GM21515 (cell line): ENCODE results near the gene CSE1L.
A peak's percentile ranks its signal among the peaks of the same experiment; 100 is the strongest.
"Not testable (repeated sequence)": the region's sequence is repeated elsewhere in the genome, so short reads cannot be mapped to it uniquely, and the experiment has no call there.

Experiments used
- ATAC-seq: cut with Tn5 transposase; IDR thresholded peaks from one replicate; pipeline ENCODE4 v1.9.1; 2021; ENCODE audit not compliant: unreplicated experiment

Gene CSE1L

GRCh38 chr20:49046087-49046900, at the start of gene CSE1L:
CSE1L (plus strand) TSS chr20:49046312; CDS start chr20:49058464, 12,152 bp downstream.
- peak; percentile 79 for ATAC-seq

GRCh38 chr20:48999890-49000870, 45.9 kb upstream of the CSE1L start:
- ATAC-seq = no peak

- ATAC-seq = no peak
These were observed 44.4 kb upstream of the CSE1L start for GRCh38 chr20:49001741-49002140.

- ATAC-seq = no peak
These were observed 39.6 kb upstream of the CSE1L start for GRCh38 chr20:49006446-49006980.

- no peak for ATAC-seq
These were observed 36.0 kb upstream of the CSE1L start for GRCh38 chr20:49009899-49010631.

- ATAC-seq = no peak
These were observed 21.9 kb upstream of the CSE1L start for GRCh38 chr20:49024220-49024619.

GRCh38 chr20:49028177-49028576, 17.9 kb upstream of the CSE1L start:
- ATAC-seq = not testable (repeated sequence)

- ATAC-seq = no peak
These were observed 17.4 kb upstream of the CSE1L start for GRCh38 chr20:49028684-49029083.

GRCh38 chr20:49029203-49029602, 16.9 kb upstream of the CSE1L start:
- no peak for ATAC-seq

GRCh38 chr20:49030954-49031619, 15.0 kb upstream of the CSE1L start:
- ATAC-seq = no peak

- no peak for ATAC-seq
These were observed 13.7 kb upstream of the CSE1L start for GRCh38 chr20:49032455-49032854.

- no peak for ATAC-seq
These were observed 11.9 kb upstream of the CSE1L start for GRCh38 chr20:49034070-49034732.

GRCh38 chr20:49037962-49038387, 8.1 kb upstream of the CSE1L start:
- no peak for ATAC-seq

- ATAC-seq = no peak
These were observed 6.3 kb upstream of the CSE1L start for GRCh38 chr20:49039854-49040253.

GRCh38 chr20:49043000-49043399, 3.1 kb upstream of the CSE1L start:
- no peak for ATAC-seq

- ATAC-seq = peak; percentile 16
These were observed 549 bp upstream of the CSE1L start for GRCh38 chr20:49045440-49046086.

- ATAC-seq = no peak
These were observed 6.2 kb downstream of the CSE1L start for GRCh38 chr20:49052334-49052733.

GRCh38 chr20:49054056-49054643, 8.0 kb downstream of the CSE1L start:
- ATAC-seq = no peak

- no peak for ATAC-seq
These were observed 17.2 kb downstream of the CSE1L start for GRCh38 chr20:49063279-49063678.
